HG02623 (cell line): Measurements from ENCODE around the gene WFDC1.

Source experiments
- ATAC-seq: cut with Tn5 transposase; IDR thresholded peaks from one replicate; pipeline ENCODE4 v1.9.1; 2021; ENCODE audit warnings: moderate library complexity; ENCODE audit not compliant: unreplicated experiment

The WFDC1 gene

GRCh38 chr16:84294531-84295142 lies at the start of gene WFDC1:
WFDC1 (plus strand) TSS chr16:84294878; CDS start chr16:84294972, 94 bp downstream.
- ATAC-seq: no peak

- no peak for ATAC-seq
These were observed 48.6 kb upstream of the WFDC1 start for GRCh38 chr16:84245956-84246678.

GRCh38 chr16:84246679-84247077 lies 48.0 kb upstream of the WFDC1 start:
- no peak for ATAC-seq

- ATAC-seq: no peak
These were observed 47.3 kb upstream of the WFDC1 start for GRCh38 chr16:84247331-84247730.

GRCh38 chr16:84247844-84248243 lies 46.8 kb upstream of the WFDC1 start:
- ATAC-seq: no peak

GRCh38 chr16:84252184-84252583 lies 42.5 kb upstream of the WFDC1 start:
- ATAC-seq: no peak

- ATAC-seq: no peak
These were observed 41.5 kb upstream of the WFDC1 start for GRCh38 chr16:84253173-84253572.

GRCh38 chr16:84254062-84254461 lies 40.6 kb upstream of the WFDC1 start:
- no peak for ATAC-seq

GRCh38 chr16:84255050-84255810 lies 39.4 kb upstream of the WFDC1 start:
- ATAC-seq: no peak

- no peak for ATAC-seq
These were observed 36.4 kb upstream of the WFDC1 start for GRCh38 chr16:84258266-84258665.

- no peak for ATAC-seq
These were observed 35.0 kb upstream of the WFDC1 start for GRCh38 chr16:84259691-84260090.

GRCh38 chr16:84260766-84261554 lies 33.7 kb upstream of the WFDC1 start:
- no peak for ATAC-seq

- ATAC-seq: no peak
These were observed 32.6 kb upstream of the WFDC1 start for GRCh38 chr16:84262031-84262430.

GRCh38 chr16:84262939-84263338 lies 31.7 kb upstream of the WFDC1 start:
- ATAC-seq: no peak

- no peak for ATAC-seq
These were observed 28.2 kb upstream of the WFDC1 start for GRCh38 chr16:84266451-84266850.

GRCh38 chr16:84267380-84267779 lies 27.3 kb upstream of the WFDC1 start:
- ATAC-seq: no peak

GRCh38 chr16:84268291-84269040 lies 26.2 kb upstream of the WFDC1 start:
- no peak for ATAC-seq

GRCh38 chr16:84270071-84270470 lies 24.6 kb upstream of the WFDC1 start:
- no peak for ATAC-seq

- ATAC-seq: no peak
These were observed 24.1 kb upstream of the WFDC1 start for GRCh38 chr16:84270531-84270930.

GRCh38 chr16:84271037-84271436 lies 23.6 kb upstream of the WFDC1 start:
- no peak for ATAC-seq
